D721Med (cell line): ENCODE results near the gene SP3.

Source experiments
- DNase-seq: peaks from one replicate; pipeline ENCODE4 v3.0.0; 2011; ENCODE audit warnings: low spot score; ENCODE audit not compliant: insufficient read length
- FAIRE-seq: peaks from 2 replicates; lab custom pipeline; 2011; peaks lifted over from hg19 to GRCh38; lab: Jason Lieb, UNC
- CTCF ChIP-seq: IDR thresholded peaks from 2 replicates; pipeline ENCODE4 v1.5.1; 2012; ENCODE audit warnings: mild to moderate bottlenecking, control low read depth; ENCODE audit not compliant: insufficient read depth; ENCODE audit errors: missing control alignments

SP3 gene

DNA sequence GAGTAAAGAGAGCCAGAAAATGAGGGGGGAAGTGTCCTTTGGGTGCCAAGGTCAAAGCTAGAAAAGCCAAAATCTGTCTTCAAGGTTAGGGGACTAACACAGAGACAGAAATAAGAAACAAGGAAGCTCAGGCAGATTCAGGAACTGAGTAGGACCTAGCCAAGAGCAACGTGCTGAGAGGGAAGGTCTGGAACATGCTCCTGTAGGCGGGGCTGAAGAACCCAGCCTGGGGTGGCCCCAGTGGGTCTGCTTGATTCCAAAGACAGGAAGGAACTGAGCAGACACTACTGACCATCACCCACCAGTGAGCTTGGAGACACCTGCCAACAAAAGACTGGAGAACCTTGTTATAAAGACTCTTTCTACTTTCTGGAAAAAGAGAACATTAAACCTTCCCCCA lies 105.1 kb downstream of the SP3 start:
- no peak for TF ChIP-seq CTCF
- DNase-seq (no peak), FAIRE-seq (no peak)

DNA sequence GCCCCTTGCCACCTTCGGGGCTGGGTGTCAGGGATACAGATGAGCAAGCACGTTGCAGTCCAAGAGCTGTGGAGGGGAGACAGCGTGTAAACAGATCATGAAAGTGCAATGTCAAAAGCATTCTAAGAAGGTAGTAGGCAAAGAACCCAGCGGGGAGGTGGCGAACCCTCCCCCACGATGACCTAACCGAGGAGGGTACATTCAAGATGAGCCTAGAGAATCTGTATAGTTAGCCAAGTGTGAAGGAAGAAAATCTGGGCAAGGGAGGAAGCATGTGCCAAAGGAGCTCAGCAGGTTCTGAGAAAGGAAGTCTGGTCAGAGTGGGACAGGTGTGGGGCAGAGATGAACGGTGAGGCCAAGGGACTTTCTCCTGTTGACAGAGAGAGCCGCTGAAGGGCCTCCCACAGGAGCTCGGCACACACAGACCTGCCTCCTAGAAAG lies 106.9 kb downstream of the SP3 start:
- no peak for TF ChIP-seq CTCF
- DNase-seq: no peak
- no peak for FAIRE-seq
